ENCODE measurements around the gene MS4A2.
"Not testable (repeated sequence)": the region's sequence is repeated elsewhere in the genome, so short reads cannot be mapped to it uniquely, and the experiment has no call there.

MS4A2 gene

GRCh38 chr11:60088364-60088763 lies at the start of gene MS4A2:
Gene MS4A2, plus strand, starts transcription at chr11:60088664. Its CDS starts 102 bp downstream, at chr11:60088766.
- DNase-seq, result no peak

- no peak for DNase-seq
Observed at GRCh38 chr11:60040109-60040508, 48.4 kb upstream of the MS4A2 start, which contains the start of gene OOSP2. Gene OOSP2, plus strand, starts transcription at chr11:60040409. Its CDS starts 51 bp downstream, at chr11:60040460.

- DNase-seq, result not testable (repeated sequence)
Observed at GRCh38 chr11:60050422-60050821, 38.0 kb upstream of the MS4A2 start.

GRCh38 chr11:60050839-60051238 lies 37.6 kb upstream of the MS4A2 start:
- DNase-seq, result not testable (repeated sequence)

- DNase-seq, result no peak
Observed at GRCh38 chr11:60056349-60056969, 32.0 kb upstream of the MS4A2 start, which contains the start of gene MS4A3. Gene MS4A3, plus strand, starts transcription at chr11:60056665. Its CDS starts 4,496 bp downstream, at chr11:60061161.

- no peak for DNase-seq
Observed at GRCh38 chr11:60059052-60059451, 29.4 kb upstream of the MS4A2 start.

- DNase-seq, result no peak
Observed at GRCh38 chr11:60059521-60060240, 28.8 kb upstream of the MS4A2 start.

GRCh38 chr11:60064111-60064510 lies 24.4 kb upstream of the MS4A2 start:
- no peak for DNase-seq

GRCh38 chr11:60065801-60066200 lies 22.7 kb upstream of the MS4A2 start:
- DNase-seq, result no peak

GRCh38 chr11:60069450-60069849 lies 19.0 kb upstream of the MS4A2 start:
- no peak for DNase-seq

- not testable (repeated sequence) for DNase-seq
Observed at GRCh38 chr11:60071644-60072043, 16.8 kb upstream of the MS4A2 start.

GRCh38 chr11:60077216-60077817 lies 11.1 kb upstream of the MS4A2 start:
- no peak for DNase-seq

GRCh38 chr11:60077981-60078380 lies 10.5 kb upstream of the MS4A2 start:
- no peak for DNase-seq

GRCh38 chr11:60078745-60079144 lies 9.7 kb upstream of the MS4A2 start:
- no peak for DNase-seq

GRCh38 chr11:60080535-60080934 lies 7.9 kb upstream of the MS4A2 start:
- DNase-seq, result no peak

GRCh38 chr11:60084631-60085273 lies 3.7 kb upstream of the MS4A2 start:
- no peak for DNase-seq

GRCh38 chr11:60085909-60086308 lies 2.6 kb upstream of the MS4A2 start:
- DNase-seq, result no peak

GRCh38 chr11:60087239-60087638 lies 1.2 kb upstream of the MS4A2 start:
- no peak for DNase-seq

GRCh38 chr11:60095477-60096120 lies 7.1 kb downstream of the MS4A2 start:
- DNase-seq, result no peak

GRCh38 chr11:60097189-60097588 lies 8.7 kb downstream of the MS4A2 start:
- DNase-seq, result no peak

- DNase-seq, result no peak
Observed at GRCh38 chr11:60098508-60098907, 10.0 kb downstream of the MS4A2 start.

- no peak for DNase-seq
Observed at GRCh38 chr11:60100516-60100915, 12.1 kb downstream of the MS4A2 start.

- DNase-seq, result not testable (repeated sequence)
Observed at GRCh38 chr11:60101368-60101767, 12.9 kb downstream of the MS4A2 start.
